OCI-LY3 (cell line): ENCODE measurements around the gene CADPS2.

Source experiments
- H2AFZ ChIP-seq: fragments of 200-600, 300-600 bp; shearing (Covaris generic); 2 replicates; pipeline ENCODE4 v1.6.0; 2014; ENCODE audit warnings: antibody characterized with exemption, low read depth, low read length
- H3K27ac ChIP-seq: fragments of 200-600, 300-600 bp; sonication (generic); 2 replicates; pipeline ENCODE4 v1.5.1; 2014; ENCODE audit warnings: mild to moderate bottlenecking, low read length, moderate library complexity, mixed read lengths
- H3K27me3 ChIP-seq: fragments of 200-600, 300-600 bp; sonication (generic); 2 replicates; pipeline ENCODE4 v1.6.1; 2014; ENCODE audit warnings: low read depth, low read length, mixed read lengths
- H3K36me3 ChIP-seq: fragments of 200-600, 300-600 bp; sonication (generic); replicated peaks from 2 replicates; pipeline ENCODE3; 2014; ENCODE audit warnings: low read depth, low read length, mixed read lengths
- H3K4me1 ChIP-seq: fragments of 300-600, 200-600 bp; sonication (generic); 2 replicates; pipeline ENCODE4 v1.6.1; 2014; ENCODE audit warnings: low read length, mixed read lengths
- H3K4me2 ChIP-seq: fragments of 200-600, 300-600 bp; sonication (generic); 2 replicates; pipeline ENCODE4 v1.6.1; 2014; ENCODE audit warnings: low read length, mixed read lengths
- H3K4me3 ChIP-seq: fragments of 300-600, 200-600 bp; sonication (generic); 2 replicates; pipeline ENCODE4 v1.5.1; 2014; ENCODE audit warnings: antibody characterized with exemption, mild to moderate bottlenecking, low read length, moderate library complexity
- H3K79me2 ChIP-seq: fragments of 300-600, 200-600 bp; shearing (Covaris generic); 2 replicates; pipeline ENCODE4 v1.6.1; 2014; ENCODE audit warnings: mild to moderate bottlenecking, low read length, mixed read lengths
- H3K9ac ChIP-seq: fragments of 300-600, 200-600 bp; shearing (Covaris generic); 2 replicates; pipeline ENCODE4 v1.6.0; 2014; ENCODE audit warnings: mild to moderate bottlenecking, low read length, moderate library complexity
- H3K9me3 ChIP-seq: fragments of 200-600, 300-600 bp; shearing (Covaris generic); 2 replicates; pipeline ENCODE4 v1.6.1; 2014; ENCODE audit warnings: low read length, mixed read lengths; ENCODE audit not compliant: insufficient read depth
- H4K20me1 ChIP-seq: fragments of 200-600, 300-600 bp; sonication (generic); 2 replicates; pipeline ENCODE4 v1.6.1; 2016; ENCODE audit warnings: low read length, mixed read lengths; ENCODE audit not compliant: insufficient read depth
- CTCF ChIP-seq: fragments of 200-600, 300-600 bp; sonication (generic); IDR thresholded peaks from 2 replicates; pipeline ENCODE4 v1.5.1; 2014; ENCODE audit warnings: antibody characterized with exemption, low read length, low read depth
- EZH2phosphoT487 ChIP-seq: fragments of 200-600 bp; shearing (Covaris generic); IDR thresholded peaks from 2 replicates; pipeline ENCODE4 v1.6.1; 2018; ENCODE audit warnings: antibody characterized with exemption, mixed run types, low read depth

CADPS2 gene

GRCh38 chr7:122726881-122727280 lies 159.4 kb downstream of the CADPS2 start:
- H3K4me2 ChIP-seq = no peak overlapping the region
- H3K27ac ChIP-seq = no peak overlapping the region
- no peaks in the 10 kb centered on the region for H3K27me3 ChIP-seq
- H3K4me3 ChIP-seq = no peak overlapping the region
- H3K36me3 ChIP-seq = no peaks in the 10 kb centered on the region
- H2AFZ ChIP-seq = no peak overlapping the region
- no peaks in the 10 kb centered on the region for H4K20me1 ChIP-seq
- H3K9me3 ChIP-seq = no peaks in the 10 kb centered on the region
- no peak overlapping the region for H3K9ac ChIP-seq
- peaks cover 22% of the 10 kb centered on the region for H3K4me1 ChIP-seq
- TF ChIP-seq CTCF (no peak), EZH2phosphoT487 (no peak)
- H3K79me2 ChIP-seq = no peaks in the 10 kb centered on the region

- Histone ChIP-seq H4K20me1 (no peaks in the 10 kb centered on the region), H3K4me2 (no peak overlapping the region), H3K9me3 (no peaks in the 10 kb centered on the region), H3K9ac (no peak overlapping the region), H3K27me3 (no peaks in the 10 kb centered on the region), H3K79me2 (no peaks in the 10 kb centered on the region), H3K4me3 (no peak overlapping the region), H3K4me1 (peaks cover 25% of the 10 kb centered on the region), H3K27ac (no peak overlapping the region), H2AFZ (no peak overlapping the region), H3K36me3 (no peaks in the 10 kb centered on the region)
- TF ChIP-seq EZH2phosphoT487 (no peak), CTCF (no peak)
These were observed 161.9 kb downstream of the CADPS2 start for GRCh38 chr7:122724366-122724765.

GRCh38 chr7:122719010-122719578 lies 167.2 kb downstream of the CADPS2 start:
- no peak overlapping the region; the same call in 1 of the 2 replicates for H3K27ac ChIP-seq
- no peaks in the 10 kb centered on the region for H3K9me3 ChIP-seq
- peak overlapping the region; percentile 9; the same call in 1 of the 2 replicates for H3K4me3 ChIP-seq
- peak overlapping the region; percentile 60 for H3K4me2 ChIP-seq
- peaks cover 33% of the 10 kb centered on the region for H3K4me1 ChIP-seq
- no peaks in the 10 kb centered on the region for H4K20me1 ChIP-seq
- H2AFZ ChIP-seq = no peak overlapping the region
- no peak overlapping the region for H3K9ac ChIP-seq
- TF ChIP-seq EZH2phosphoT487 = no peak
- TF ChIP-seq CTCF = no peak
- H3K27me3 ChIP-seq = no peaks in the 10 kb centered on the region
- no peaks in the 10 kb centered on the region for H3K36me3 ChIP-seq
- no peaks in the 10 kb centered on the region for H3K79me2 ChIP-seq

GRCh38 chr7:122717356-122718089 lies 168.7 kb downstream of the CADPS2 start:
- Histone ChIP-seq H3K4me3 (no peak overlapping the region), H3K79me2 (no peaks in the 10 kb centered on the region), H3K9ac (no peak overlapping the region), H3K27ac (no peak overlapping the region), H3K27me3 (no peaks in the 10 kb centered on the region), H2AFZ (no peak overlapping the region), H3K4me1 (peaks cover 33% of the 10 kb centered on the region), H4K20me1 (no peaks in the 10 kb centered on the region), H3K9me3 (no peaks in the 10 kb centered on the region), H3K36me3 (no peaks in the 10 kb centered on the region), H3K4me2 (peak overlapping the region; percentile 18)
- no peak for TF ChIP-seq CTCF
- no peak for TF ChIP-seq EZH2phosphoT487
